ENCODE results near the gene LIG1.

LIG1 gene

GRCh38 chr19:48168689-48169088, 1.5 kb downstream of the LIG1 start:
- TF ChIP-seq ZNF274 (IDR thresholded peaks at IDR 0.05; ENCODE audit: low read depth, low read length), result no peak
- no peak overlapping the region for H3K4me3 ChIP-seq (ENCODE audit: low read length)

- no peak for TF ChIP-seq ZNF274 (IDR thresholded peaks at IDR 0.05; ENCODE audit: low read depth, low read length)
- H3K4me3 ChIP-seq (ENCODE audit: low read length), result no peak overlapping the region
Measured at GRCh38 chr19:48158210-48158790, 11.8 kb downstream of the LIG1 start.

GRCh38 chr19:48154003-48154402, 16.1 kb downstream of the LIG1 start:
- no peak overlapping the region for H3K4me3 ChIP-seq (ENCODE audit: low read length)
- TF ChIP-seq ZNF274 (IDR thresholded peaks at IDR 0.05; ENCODE audit: low read depth, low read length), result no peak

- H3K4me3 ChIP-seq (ENCODE audit: low read length), result no peak overlapping the region
- no peak for TF ChIP-seq ZNF274 (IDR thresholded peaks at IDR 0.05; ENCODE audit: low read depth, low read length)
Measured at GRCh38 chr19:48152551-48152950, 17.6 kb downstream of the LIG1 start.

- no peak for TF ChIP-seq ZNF274 (IDR thresholded peaks at IDR 0.05; ENCODE audit: low read depth, low read length)
- no peak overlapping the region for H3K4me3 ChIP-seq (ENCODE audit: low read length)
Measured at GRCh38 chr19:48149430-48149829, 20.7 kb downstream of the LIG1 start.

- no peak for TF ChIP-seq ZNF274 (IDR thresholded peaks at IDR 0.05; ENCODE audit: low read depth, low read length)
- no peak overlapping the region for H3K4me3 ChIP-seq (ENCODE audit: low read length)
Measured at GRCh38 chr19:48148576-48148975, 21.6 kb downstream of the LIG1 start.

GRCh38 chr19:48147597-48148175, 22.5 kb downstream of the LIG1 start:
- no peak for TF ChIP-seq ZNF274 (IDR thresholded peaks at IDR 0.05; ENCODE audit: low read depth, low read length)
- H3K4me3 ChIP-seq (ENCODE audit: low read length), result no peak overlapping the region

- H3K4me3 ChIP-seq (ENCODE audit: low read length), result no peak overlapping the region
- TF ChIP-seq ZNF274 (IDR thresholded peaks at IDR 0.05; ENCODE audit: low read depth, low read length), result no peak
Measured at GRCh38 chr19:48139053-48139452, 31.1 kb downstream of the LIG1 start.

- no peak for TF ChIP-seq ZNF274 (IDR thresholded peaks at IDR 0.05; ENCODE audit: low read depth, low read length)
- no peak overlapping the region for H3K4me3 ChIP-seq (ENCODE audit: low read length)
Measured at GRCh38 chr19:48137411-48137810, 32.7 kb downstream of the LIG1 start.

GRCh38 chr19:48136547-48136946, 33.6 kb downstream of the LIG1 start:
- TF ChIP-seq ZNF274 (IDR thresholded peaks at IDR 0.05; ENCODE audit: low read depth, low read length), result no peak
- H3K4me3 ChIP-seq (ENCODE audit: low read length), result no peak overlapping the region

- TF ChIP-seq ZNF274 (IDR thresholded peaks at IDR 0.05; ENCODE audit: low read depth, low read length), result no peak
- no peak overlapping the region for H3K4me3 ChIP-seq (ENCODE audit: low read length)
Measured at GRCh38 chr19:48135411-48135810, 34.7 kb downstream of the LIG1 start.

- no peak overlapping the region for H3K4me3 ChIP-seq (ENCODE audit: low read length)
- TF ChIP-seq ZNF274 (IDR thresholded peaks at IDR 0.05; ENCODE audit: low read depth, low read length), result no peak
Measured at GRCh38 chr19:48133094-48133493, 37.0 kb downstream of the LIG1 start.

GRCh38 chr19:48127561-48127960, 42.6 kb downstream of the LIG1 start:
- no peak overlapping the region for H3K4me3 ChIP-seq (ENCODE audit: low read length)
- TF ChIP-seq ZNF274 (IDR thresholded peaks at IDR 0.05; ENCODE audit: low read depth, low read length), result no peak

- TF ChIP-seq ZNF274 (IDR thresholded peaks at IDR 0.05; ENCODE audit: low read depth, low read length), result no peak
- H3K4me3 ChIP-seq (ENCODE audit: low read length), result no peak overlapping the region
Measured at GRCh38 chr19:48123907-48124651, 46.1 kb downstream of the LIG1 start.

GRCh38 chr19:48122421-48122820, 47.7 kb downstream of the LIG1 start:
- TF ChIP-seq ZNF274 (IDR thresholded peaks at IDR 0.05; ENCODE audit: low read depth, low read length), result no peak
- no peak overlapping the region for H3K4me3 ChIP-seq (ENCODE audit: low read length)

Data from GM08714 (cell line).